Transverse colon (tissue), 4 donors: ENCODE results near the gene ABCA1.
"Not testable (repeated sequence)": the region's sequence is repeated elsewhere in the genome, so short reads cannot be mapped to it uniquely, and the experiment has no call there.

Source experiments
- CTCF ChIP-seq, 5 experiments: fragments of 200-600 bp in 3 of 5; fragments of 450-650 bp in 2 of 5; sonication (generic) in 3 of 5; IDR thresholded peaks; 1 replicate in 2 of 5; 2 replicates in 3 of 5; pipeline ENCODE4 v1.5.1; 2016 to 2017; ENCODE audit warnings: antibody characterized with exemption in 5 of 5, inconsistent platforms in 3 of 5, mild to moderate bottlenecking in 2 of 5, moderate library complexity in 1 of 5
- EP300 ChIP-seq: sonication (generic); formaldehyde crosslinking; IDR thresholded peaks from one replicate; pipeline ENCODE4 v1.6.1; 2017; ENCODE audit warnings: antibody characterized with exemption, low read depth
- POLR2A ChIP-seq: fragments of 450-650 bp; IDR thresholded peaks from one replicate; pipeline ENCODE4 v1.6.1; 2016; ENCODE audit warnings: antibody characterized with exemption, mild to moderate bottlenecking, moderate library complexity
- POLR2AphosphoS5 ChIP-seq, 3 donors: sonication (generic); formaldehyde crosslinking; IDR thresholded peaks; one replicate each; pipeline ENCODE4 v1.6.1; 2016; ENCODE audit warnings: antibody characterized with exemption in 3 of 3

GRCh38 chr9:104933091-104933490, 5.1 kb upstream of the ABCA1 start:
- not testable (repeated sequence) for TF ChIP-seq CTCF (IDR thresholded peaks at IDR 0.05); POLR2A; POLR2AphosphoS5 (IDR thresholded peaks at IDR 0.05); EP300
